Neutrophil (primary cell): ENCODE results near the gene PDE4D.

ENCODE experiments used
- H3K27ac ChIP-seq: fragments of 200-600 bp; sonication (generic); 2 replicates; pipeline ENCODE4 v1.5.1; 2016; ENCODE audit warnings: mild to moderate bottlenecking, moderate library complexity
- H3K27me3 ChIP-seq: fragments of 200-600 bp; sonication (generic); 2 replicates; pipeline ENCODE4 v1.6.0; 2016; ENCODE audit warnings: mild to moderate bottlenecking
- H3K36me3 ChIP-seq: fragments of 200-600 bp; sonication (generic); 2 replicates; pipeline ENCODE4 v1.5.1; 2017
- H3K4me1 ChIP-seq, 2 experiments: fragments of 200-600 bp in 1 of 2; sonication (generic) in 1 of 2; 1 replicate in 1 of 2; 2 replicates in 1 of 2; pipeline versions ENCODE4 v1.5.1 to v1.6.1; 2013 to 2016; ENCODE audit warnings: low read depth in 1 of 2, low read length in 1 of 2, mild to moderate bottlenecking in 1 of 2, moderate library complexity in 1 of 2; ENCODE audit not compliant: control insufficient read depth in 1 of 2, insufficient read depth in 1 of 2
- H3K4me3 ChIP-seq, 2 experiments: fragments of 200-600 bp in 1 of 2; sonication (generic) in 1 of 2; 1 replicate in 1 of 2; 2 replicates in 1 of 2; pipeline ENCODE4 v1.5.1; 2013 to 2016; ENCODE audit warnings: low read depth in 1 of 2, low read length in 1 of 2, mild to moderate bottlenecking in 1 of 2, moderate library complexity in 1 of 2
- H3K9me3 ChIP-seq: fragments of 200-600 bp; sonication (generic); 2 replicates; pipeline ENCODE4 v1.5.1; 2016
- CTCF ChIP-seq: fragments of 200-600 bp; sonication (generic); IDR thresholded peaks from 2 replicates; pipeline ENCODE4 v1.5.1; 2016; ENCODE audit warnings: antibody characterized with exemption

The PDE4D gene

GRCh38 chr5:59245198-59245597 lies 648.3 kb downstream of the PDE4D start:
- Histone ChIP-seq H3K9me3 (no peaks in the 10 kb centered on the region), H3K27ac (peak overlapping the region; percentile 77), H3K27me3 (no peaks in the 10 kb centered on the region), H3K4me3 (no peak overlapping the region), H3K4me1 (peaks cover 12 to 20% of the 10 kb centered on the region in 2 experiments), H3K36me3 (no peaks in the 10 kb centered on the region)
- TF ChIP-seq CTCF: no peak

GRCh38 chr5:59241552-59241951 lies 652.0 kb downstream of the PDE4D start:
- Histone ChIP-seq H3K4me1 (peaks cover 18 to 25% of the 10 kb centered on the region in 2 experiments), H3K9me3 (no peaks in the 10 kb centered on the region), H3K27me3 (no peaks in the 10 kb centered on the region), H3K27ac (no peak overlapping the region), H3K36me3 (no peaks in the 10 kb centered on the region), H3K4me3 (no peak overlapping the region)
- no peak for TF ChIP-seq CTCF

GRCh38 chr5:59241119-59241518 lies 652.4 kb downstream of the PDE4D start:
- Histone ChIP-seq H3K4me3 (no peak overlapping the region), H3K9me3 (no peaks in the 10 kb centered on the region), H3K36me3 (no peaks in the 10 kb centered on the region), H3K27me3 (no peaks in the 10 kb centered on the region), H3K27ac (no peak overlapping the region), H3K4me1 (peaks cover 21 to 28% of the 10 kb centered on the region in 2 experiments)
- no peak for TF ChIP-seq CTCF

- no peaks in the 10 kb centered on the region for H3K9me3 ChIP-seq
- H3K27me3 ChIP-seq: no peaks in the 10 kb centered on the region
- no peak overlapping the region for H3K27ac ChIP-seq
- no peak for TF ChIP-seq CTCF
- no peak overlapping the region for H3K4me3 ChIP-seq
- peaks cover 9 to 15% of the 10 kb centered on the region in 2 experiments for H3K4me1 ChIP-seq
- H3K36me3 ChIP-seq: no peaks in the 10 kb centered on the region
Measured at GRCh38 chr5:59238126-59238902, 655.2 kb downstream of the PDE4D start.

GRCh38 chr5:59236986-59237385 lies 656.5 kb downstream of the PDE4D start:
- H3K36me3 ChIP-seq: no peaks in the 10 kb centered on the region
- H3K9me3 ChIP-seq: no peaks in the 10 kb centered on the region
- TF ChIP-seq CTCF: no peak
- no peak overlapping the region for H3K4me3 ChIP-seq
- H3K27me3 ChIP-seq: no peaks in the 10 kb centered on the region
- H3K27ac ChIP-seq: no peak overlapping the region
- peaks cover 9 to 15% of the 10 kb centered on the region in 2 experiments for H3K4me1 ChIP-seq
